HFF-Myc (cell line): ENCODE measurements around the gene PPCDC.

Experiments used
- DNase-seq: peaks from one replicate; pipeline ENCODE4 v3.0.0-alpha.2; 2011; ENCODE audit warnings: low read depth; ENCODE audit errors: extremely low read depth
- H3K4me3 ChIP-seq: replicated peaks from 2 replicates; pipeline ENCODE4 v1.5.1; 2011; ENCODE audit warnings: low read depth, mild to moderate bottlenecking, control low read depth, low read length
- TF ChIP-seq, protein P1 (sequence below): IDR thresholded peaks from 2 replicates; pipeline ENCODE4 v1.5.1; 2012; ENCODE audit warnings: mild to moderate bottlenecking, low read depth, low read length, control low read depth; ENCODE audit errors: missing control alignments

PPCDC gene

DNA sequence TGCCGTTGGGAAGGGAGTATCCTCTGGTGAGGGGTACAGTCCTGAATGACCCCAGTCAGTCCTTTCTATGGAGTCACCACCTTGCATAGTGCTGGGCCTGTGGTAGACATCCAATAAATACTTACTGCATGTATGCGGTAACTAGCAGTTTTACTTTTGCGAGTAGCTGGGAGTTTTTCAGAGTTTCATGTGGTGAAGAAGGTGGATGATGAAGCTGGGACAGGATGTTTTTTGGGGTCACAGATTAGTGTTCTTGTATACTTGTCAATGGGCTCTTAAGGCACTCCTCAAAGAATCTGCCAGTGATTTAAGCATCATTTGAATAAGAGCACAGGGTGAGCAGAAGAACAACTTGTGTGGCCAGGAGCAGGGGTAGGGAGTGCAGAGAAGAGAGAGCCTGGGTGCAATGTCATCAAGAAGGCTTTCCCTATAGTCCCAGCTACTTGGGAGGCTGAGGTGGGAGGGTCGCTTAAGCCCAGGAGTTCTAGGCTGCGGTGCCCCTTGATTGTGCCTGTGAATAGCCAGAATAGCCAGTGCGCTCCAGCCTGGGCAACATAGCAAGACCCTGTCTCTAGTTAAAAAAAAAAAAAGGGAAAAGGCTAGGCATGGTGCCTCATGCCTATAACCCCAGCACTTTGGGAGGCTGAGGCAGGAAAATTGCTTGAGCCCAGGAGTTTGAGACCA is 22.1 kb downstream of the PPCDC start:
- TF ChIP-seq, protein P1, sequence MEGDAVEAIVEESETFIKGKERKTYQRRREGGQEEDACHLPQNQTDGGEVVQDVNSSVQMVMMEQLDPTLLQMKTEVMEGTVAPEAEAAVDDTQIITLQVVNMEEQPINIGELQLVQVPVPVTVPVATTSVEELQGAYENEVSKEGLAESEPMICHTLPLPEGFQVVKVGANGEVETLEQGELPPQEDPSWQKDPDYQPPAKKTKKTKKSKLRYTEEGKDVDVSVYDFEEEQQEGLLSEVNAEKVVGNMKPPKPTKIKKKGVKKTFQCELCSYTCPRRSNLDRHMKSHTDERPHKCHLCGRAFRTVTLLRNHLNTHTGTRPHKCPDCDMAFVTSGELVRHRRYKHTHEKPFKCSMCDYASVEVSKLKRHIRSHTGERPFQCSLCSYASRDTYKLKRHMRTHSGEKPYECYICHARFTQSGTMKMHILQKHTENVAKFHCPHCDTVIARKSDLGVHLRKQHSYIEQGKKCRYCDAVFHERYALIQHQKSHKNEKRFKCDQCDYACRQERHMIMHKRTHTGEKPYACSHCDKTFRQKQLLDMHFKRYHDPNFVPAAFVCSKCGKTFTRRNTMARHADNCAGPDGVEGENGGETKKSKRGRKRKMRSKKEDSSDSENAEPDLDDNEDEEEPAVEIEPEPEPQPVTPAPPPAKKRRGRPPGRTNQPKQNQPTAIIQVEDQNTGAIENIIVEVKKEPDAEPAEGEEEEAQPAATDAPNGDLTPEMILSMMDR, result no peak
- no peak for DNase-seq

DNA sequence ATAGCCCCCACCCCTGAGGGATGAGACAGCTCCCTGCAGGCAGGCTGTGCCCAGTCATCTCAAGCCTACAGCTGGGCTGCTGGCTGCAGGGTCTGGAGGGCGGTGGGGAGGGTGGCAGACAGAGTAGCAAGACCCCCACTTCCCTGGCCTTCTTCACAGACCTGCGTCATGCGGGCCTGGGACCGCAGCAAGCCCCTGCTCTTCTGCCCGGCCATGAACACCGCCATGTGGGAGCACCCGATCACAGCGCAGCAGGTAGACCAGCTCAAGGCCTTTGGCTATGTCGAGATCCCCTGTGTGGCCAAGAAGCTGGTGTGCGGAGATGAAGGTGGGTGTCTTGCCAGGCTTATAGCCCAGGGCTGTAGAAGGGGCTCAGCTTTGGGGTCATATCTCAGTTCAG is 25.0 kb downstream of the PPCDC start:
- no peak for DNase-seq
- TF ChIP-seq, protein P1, result no peak
- H3K4me3 ChIP-seq, result no peak overlapping the region

More for the DNA sequence above, 22.1 kb downstream of the PPCDC start:
- no peak overlapping the region for H3K4me3 ChIP-seq

DNA sequence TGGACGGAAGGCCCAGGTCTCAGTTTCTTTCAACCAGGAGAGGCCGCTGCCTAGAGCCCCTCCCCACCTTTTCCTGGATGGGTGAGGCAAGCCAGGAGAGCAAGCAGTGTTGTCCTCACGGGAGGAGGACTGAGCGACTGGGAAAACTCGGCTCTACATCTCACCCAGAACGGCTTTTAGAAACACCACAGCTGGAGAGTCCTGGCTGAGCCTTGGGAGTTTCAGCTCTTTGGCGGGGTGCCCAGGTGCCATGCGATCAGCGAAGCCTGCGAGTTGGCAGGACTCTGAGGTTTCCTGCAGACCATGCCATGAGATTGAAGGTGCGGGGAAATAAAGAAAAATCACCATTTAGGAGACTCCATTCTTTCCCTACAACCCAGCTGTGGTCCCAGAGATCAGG is 26.0 kb downstream of the PPCDC start:
- no peak for DNase-seq
- TF ChIP-seq, protein P1, result no peak
- no peak overlapping the region for H3K4me3 ChIP-seq

DNA sequence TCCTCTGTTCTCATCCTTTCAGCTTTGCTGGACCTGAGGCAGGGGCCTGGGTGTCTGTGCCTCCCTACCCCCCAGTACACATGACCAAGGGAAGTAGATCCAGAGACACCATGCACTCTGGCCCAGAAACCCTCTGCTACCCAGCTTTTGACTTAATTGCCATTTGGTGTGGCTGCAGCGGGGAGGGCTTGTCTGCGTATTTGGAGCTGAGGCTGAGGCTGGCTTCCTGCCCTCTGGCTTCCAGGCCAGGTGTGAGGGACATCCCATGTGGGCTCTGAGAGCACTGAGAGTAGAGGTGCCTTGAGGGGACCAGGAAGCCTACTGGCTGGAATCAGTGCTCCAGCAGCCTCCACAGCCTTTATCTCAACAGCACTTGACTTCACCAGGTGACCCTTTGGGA is 26.9 kb downstream of the PPCDC start:
- DNase-seq, result no peak
- TF ChIP-seq, protein P1, result no peak
- no peak overlapping the region for H3K4me3 ChIP-seq

DNA sequence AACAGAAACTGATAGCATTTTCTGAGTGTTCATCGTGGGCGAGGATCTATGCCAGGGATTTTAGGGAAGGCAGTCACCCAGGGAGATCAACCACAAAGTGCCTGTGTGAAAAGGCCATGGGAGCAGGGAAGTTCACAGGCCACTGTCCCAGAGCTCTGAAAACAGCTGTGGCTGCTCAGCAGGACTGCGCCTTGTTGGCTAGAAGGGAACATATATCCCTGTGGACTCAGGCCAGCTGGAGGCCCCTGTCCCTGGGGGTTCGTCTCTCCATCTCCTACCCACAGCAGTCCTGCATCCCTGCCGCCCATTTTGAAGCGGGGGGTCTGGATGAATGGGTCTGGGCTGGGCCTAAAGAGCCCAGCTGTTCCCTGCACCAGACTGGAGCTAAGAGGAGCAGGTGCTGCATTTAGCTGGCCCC is 27.8 kb downstream of the PPCDC start:
- TF ChIP-seq, protein P1, result no peak
- no peak for DNase-seq

DNA sequence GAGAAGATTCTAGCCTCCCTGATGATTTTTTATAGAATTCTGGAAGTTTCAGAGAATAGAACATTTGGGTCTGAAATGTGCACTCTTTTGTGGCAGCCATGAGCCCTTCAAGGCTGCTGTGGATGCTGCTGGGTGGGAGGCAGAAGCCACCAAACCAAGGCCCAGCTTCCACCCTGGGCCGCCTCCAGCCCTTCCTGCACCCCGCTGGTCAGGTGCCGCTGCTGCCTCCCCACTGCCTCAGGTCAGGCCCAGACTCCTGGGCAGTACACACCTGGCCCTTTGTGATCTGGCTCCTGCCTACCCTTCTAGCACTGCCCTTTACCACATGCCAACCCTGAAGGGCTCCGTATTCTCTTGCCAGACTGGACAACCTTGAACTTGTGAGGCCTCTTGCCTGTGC is 28.3 kb downstream of the PPCDC start:
- H3K4me3 ChIP-seq, result no peak overlapping the region
- TF ChIP-seq, protein P1, result no peak
- DNase-seq, result no peak

More for the DNA sequence above, 27.8 kb downstream of the PPCDC start:
- no peak overlapping the region for H3K4me3 ChIP-seq
